Thyroid gland (tissue), 4 donors: ENCODE data around the gene DDB1.

ENCODE experiments used
- CTCF ChIP-seq, 6 experiments: fragments of 200-600 bp in 3 of 6; fragments of 450-650 bp in 3 of 6; sonication (generic) in 3 of 6; IDR thresholded peaks; one replicate each; pipeline ENCODE4 v1.5.1; 2016 to 2019; ENCODE audit warnings: antibody characterized with exemption in 6 of 6, mild to moderate bottlenecking in 2 of 6, inconsistent platforms in 1 of 6, moderate library complexity in 1 of 6
- POLR2A ChIP-seq, 2 donors: fragments of 450-650 bp; IDR thresholded peaks; one replicate each; pipeline ENCODE4 v1.6.1; 2017; ENCODE audit warnings: antibody characterized with exemption in 2 of 2, mild to moderate bottlenecking in 2 of 2, moderate library complexity in 1 of 2

GRCh38 chr11:61336171-61336935 lies 3.4 kb upstream of the DDB1 start:
- TF ChIP-seq CTCF (IDR thresholded peaks at IDR 0.05) = peak; percentile 89 to 98 (median 96)
- no peak for TF ChIP-seq POLR2A (IDR thresholded peaks at IDR 0.05)
